Germinal center (tissue), 1 donor: ENCODE measurements around the gene THBD.

ENCODE experiments used
- DNase-seq: peaks from one replicate; pipeline ENCODE4 v3.0.0; 2012; ENCODE audit warnings: mixed read lengths, low spot score

THBD gene, protein sequence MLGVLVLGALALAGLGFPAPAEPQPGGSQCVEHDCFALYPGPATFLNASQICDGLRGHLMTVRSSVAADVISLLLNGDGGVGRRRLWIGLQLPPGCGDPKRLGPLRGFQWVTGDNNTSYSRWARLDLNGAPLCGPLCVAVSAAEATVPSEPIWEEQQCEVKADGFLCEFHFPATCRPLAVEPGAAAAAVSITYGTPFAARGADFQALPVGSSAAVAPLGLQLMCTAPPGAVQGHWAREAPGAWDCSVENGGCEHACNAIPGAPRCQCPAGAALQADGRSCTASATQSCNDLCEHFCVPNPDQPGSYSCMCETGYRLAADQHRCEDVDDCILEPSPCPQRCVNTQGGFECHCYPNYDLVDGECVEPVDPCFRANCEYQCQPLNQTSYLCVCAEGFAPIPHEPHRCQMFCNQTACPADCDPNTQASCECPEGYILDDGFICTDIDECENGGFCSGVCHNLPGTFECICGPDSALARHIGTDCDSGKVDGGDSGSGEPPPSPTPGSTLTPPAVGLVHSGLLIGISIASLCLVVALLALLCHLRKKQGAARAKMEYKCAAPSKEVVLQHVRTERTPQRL

DNA sequence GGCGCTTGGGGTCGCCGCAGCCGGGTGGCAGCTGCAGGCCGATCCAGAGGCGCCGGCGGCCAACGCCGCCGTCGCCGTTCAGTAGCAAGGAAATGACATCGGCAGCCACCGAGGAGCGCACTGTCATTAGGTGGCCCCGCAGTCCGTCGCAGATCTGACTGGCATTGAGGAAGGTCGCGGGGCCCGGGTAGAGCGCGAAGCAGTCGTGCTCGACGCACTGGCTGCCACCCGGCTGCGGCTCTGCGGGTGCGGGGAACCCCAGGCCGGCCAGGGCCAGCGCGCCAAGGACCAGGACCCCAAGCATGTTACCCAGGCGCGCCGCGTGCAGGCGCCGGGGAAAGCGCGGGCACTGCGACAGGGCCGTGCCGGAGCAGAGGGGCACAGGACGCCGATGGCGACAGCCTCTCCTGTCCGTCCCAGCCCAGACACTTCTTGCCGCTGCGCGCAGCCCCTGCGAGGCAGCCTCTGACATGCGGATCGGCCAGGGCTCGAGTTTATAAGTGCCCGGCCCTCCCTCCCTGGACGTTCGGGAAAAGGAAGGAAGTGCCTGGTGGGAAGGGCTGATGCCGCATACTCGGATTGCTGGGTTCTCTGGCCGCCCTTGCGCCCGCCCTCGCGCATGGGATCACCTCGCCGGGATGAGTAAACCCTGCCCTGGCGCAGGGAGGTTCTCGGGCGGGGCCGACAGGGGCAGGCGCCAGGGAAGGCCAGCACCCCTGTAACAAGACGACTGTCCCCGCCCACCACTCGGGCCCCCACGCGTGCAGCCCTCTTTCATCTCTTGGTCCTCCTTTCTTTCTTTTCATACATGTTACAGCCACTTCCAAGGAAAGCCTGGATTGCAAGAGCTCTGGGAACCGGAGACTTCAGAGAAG is at the start of gene THBD:
Gene THBD (minus strand): TSS at position 472 of the 875 bp plus-strand sequence. CDS start 168 bp downstream, at position 304.
- no peak for DNase-seq

DNA sequence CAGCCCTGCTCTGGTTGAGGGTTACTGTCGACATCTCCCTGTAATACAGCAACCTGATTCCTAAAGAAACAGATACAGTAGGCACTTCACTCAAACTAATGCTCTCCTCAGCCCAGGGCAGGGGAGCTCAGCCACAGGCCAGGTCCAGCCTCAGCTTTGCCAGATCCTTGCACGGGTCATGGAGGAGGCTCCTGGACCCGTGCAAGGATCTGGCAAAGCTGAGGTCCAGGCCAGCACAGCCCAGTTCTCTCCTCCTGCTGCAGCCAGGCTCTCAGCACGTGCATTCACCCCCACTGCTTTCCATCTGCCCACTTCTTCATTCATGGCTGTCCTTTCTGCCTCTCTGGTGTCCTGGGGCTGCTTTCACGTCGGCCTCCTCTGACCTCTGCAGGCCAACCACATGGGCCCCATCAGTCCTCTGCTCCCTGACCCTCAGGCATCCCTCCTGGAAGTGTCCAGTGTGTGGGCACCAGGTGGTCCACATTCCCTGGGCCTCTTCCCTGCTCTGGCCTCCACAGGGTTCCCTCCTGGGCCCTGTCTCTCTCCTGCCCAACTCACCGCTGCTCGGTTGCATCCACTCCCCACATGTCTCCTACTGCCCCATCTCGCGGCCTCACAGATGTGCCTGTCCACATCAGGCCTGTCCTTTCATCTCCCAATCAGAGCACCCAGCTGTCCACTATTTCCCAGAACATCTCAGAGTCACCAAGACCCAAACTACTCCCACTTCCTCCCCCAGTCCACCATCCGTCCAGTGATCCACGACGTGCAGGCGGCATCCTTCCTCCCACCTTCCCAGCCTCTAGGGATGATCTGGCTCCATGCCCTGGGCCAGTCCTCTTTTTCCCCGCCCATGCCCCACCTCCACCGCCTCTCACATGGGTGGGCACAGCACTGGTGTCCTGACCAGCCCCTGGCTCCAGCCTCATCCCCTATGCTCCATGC is 48.4 kb upstream of the THBD start:
- no peak for DNase-seq

DNA sequence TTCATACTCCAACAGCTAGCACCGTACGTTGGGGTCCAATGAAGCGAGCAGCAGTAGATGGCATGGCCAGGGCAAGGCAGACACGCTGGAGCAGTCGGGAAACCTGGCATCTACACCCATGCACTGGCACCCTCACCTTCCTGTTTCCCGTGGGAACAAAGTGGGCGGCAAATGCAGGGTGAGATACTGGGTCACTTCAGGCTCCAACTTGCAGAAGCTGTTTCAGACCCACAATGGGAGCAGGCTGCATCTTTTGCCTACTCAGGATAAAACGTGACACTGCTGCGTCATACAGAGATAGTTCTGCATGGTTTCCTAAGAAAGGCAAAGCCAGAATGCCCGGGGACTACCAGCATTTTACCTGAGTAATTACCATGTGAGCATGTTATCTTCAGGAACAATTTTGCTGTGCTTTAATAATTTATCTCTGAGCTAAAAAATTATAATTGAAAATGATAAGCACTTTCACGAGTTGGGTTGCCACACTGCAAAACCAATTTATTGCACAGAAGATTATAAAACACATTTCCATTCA is 47.6 kb upstream of the THBD start:
- DNase-seq: no peak

DNA sequence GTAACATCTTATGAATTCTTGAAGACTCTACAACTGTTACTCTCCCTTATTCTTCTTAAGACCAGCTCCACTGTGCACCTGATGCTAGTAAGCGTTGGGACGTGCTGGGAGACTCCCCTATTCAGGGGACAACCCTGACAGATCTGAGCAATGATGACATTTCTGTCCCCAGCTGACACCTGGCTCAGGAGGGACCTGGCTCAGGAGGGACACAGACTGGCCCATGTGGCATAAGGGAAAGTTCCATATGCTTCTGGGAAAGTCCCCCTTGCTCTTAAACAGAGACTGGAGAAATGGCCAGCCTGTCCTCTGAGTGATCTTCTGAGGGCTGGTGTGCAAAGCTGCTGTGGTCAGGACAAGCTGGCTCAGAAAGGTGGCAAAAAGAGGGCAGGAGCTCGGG is 46.6 kb upstream of the THBD start:
- no peak for DNase-seq

DNA sequence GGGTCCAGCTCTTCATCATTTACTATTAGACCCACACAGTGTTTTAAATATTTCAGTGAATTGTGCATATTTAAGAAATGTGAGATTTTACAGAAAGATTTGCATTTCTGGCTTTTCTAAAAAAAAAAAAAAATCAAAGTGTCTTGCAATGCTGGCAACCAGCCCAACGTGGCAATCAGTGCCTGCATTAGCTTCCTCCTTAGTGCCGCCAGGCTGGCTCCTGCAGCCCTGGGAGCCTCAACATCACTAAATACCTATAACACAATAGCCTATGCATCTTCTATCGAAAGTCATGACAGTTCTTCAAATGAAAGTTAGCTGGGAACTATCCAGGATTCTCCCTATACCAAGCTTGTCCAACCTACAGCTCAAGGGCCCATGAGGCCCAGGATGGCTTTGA is 46.0 kb upstream of the THBD start:
- no peak for DNase-seq

DNA sequence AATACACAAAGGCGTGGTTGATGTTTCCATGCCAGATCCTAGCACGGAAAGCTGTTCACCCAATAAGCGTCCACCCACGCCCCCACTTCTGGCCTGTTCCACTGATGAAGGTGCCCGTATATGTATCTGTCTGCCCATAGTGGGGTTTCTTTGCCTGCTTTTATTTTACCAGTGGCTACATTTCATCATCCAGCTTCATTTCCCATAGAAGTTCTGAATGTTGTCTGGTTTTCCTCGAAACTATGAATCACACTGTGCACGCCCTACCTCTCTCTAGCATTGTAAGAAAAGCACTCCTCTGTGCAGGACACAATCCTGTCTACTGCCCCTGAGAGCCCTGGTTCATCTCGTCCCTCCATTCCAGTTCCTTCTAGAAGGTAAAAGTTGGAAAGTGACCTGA is 45.5 kb upstream of the THBD start:
- DNase-seq: no peak

DNA sequence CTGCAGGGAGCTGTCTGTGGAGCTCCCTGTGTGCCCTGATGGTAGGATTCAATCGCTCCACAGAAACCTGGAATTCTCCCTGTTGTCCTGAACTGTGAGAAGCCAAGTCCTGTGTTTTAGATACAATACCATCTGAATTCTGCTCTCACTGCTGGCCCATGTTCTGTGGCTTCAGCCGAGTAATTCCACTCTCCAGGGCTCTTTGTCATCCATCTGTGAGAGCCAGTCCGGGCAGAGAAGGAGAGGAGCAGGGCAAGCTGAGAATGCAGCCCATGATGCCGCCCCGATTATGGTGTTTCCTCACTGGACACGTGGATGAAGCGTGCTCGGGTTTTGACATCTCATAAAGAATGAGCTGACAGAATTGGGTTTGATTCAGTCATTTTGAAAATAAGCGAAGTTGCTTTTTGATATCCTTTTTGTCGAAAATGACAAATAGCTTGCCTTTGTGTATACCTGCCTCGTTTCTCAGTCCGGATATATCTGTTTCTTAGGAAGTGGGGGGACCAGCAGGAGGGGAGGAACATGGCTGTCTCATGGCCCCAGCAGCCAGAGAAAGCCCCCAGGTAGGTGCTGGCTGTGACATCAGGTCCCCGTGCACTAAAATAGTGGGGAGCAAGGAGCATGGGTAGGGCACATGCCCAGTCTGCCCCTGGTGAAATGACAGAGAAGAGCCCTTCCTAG is 44.9 kb upstream of the THBD start:
- no peak for DNase-seq

DNA sequence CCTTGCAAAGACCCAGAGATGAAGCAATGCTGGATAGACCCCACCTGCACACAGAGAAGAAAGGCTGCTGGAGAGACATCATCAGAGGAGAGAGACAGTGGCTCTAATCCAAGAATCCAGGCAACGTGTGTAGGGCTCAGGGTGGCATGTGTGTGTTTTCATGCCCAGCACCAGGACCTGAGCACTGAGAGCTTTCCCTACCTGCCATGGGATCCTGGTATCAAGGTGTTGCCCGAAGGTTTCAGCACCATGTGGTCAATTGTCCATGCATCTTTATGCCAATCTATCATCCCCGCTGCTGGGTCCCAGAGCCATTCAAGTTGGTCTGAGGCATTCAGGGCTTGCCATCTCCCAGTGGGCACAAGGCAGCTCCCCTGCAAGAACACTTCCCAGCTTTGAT is 44.1 kb upstream of the THBD start:
- no peak for DNase-seq

DNA sequence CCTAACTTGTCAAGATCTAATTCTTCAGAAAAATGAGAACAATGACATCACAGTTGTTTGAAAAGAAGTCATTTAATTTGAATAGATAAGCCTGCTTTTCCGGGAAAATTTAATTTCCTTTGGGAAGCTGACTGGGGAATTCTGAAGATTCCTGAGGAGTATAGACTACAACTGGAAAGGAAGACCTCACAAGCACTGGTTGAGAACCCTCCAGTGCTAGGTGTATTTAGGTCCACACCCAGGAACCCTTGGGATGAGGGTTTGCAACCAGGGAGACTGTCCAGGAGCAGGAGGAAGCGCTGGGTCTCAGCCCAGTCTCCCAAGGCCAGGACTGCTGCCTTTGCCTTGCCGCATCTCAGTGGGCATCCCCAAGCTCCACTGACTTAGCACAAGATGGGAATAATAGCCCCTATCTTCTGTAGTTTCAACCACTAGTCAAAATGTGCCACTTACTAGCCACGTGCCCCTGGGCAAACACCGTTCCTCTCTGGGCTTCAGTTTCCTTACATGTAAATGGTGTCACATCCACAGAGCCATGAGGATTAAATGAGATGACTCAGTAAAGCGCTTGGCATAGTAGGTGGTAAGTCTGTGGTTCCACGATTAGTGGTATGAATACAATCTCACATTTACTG is 43.5 kb upstream of the THBD start:
- no peak for DNase-seq

DNA sequence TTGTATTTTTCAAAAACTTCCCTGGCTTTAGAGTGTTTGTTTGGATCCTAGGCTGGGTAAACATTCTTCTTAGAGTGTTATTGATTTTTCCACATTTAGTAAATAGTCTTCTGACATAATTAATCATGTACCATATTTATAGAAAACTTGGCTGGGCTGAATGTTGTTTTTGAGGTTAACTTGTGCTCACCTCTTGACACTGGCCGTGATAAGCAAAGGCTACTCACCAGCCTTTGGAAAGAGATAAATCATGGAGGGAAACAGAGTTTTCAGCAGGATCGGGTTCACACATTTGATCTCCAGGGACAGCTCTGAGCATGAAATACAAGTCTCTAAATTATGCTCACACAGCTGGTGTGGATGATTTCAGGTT is 42.9 kb upstream of the THBD start:
- DNase-seq: no peak

DNA sequence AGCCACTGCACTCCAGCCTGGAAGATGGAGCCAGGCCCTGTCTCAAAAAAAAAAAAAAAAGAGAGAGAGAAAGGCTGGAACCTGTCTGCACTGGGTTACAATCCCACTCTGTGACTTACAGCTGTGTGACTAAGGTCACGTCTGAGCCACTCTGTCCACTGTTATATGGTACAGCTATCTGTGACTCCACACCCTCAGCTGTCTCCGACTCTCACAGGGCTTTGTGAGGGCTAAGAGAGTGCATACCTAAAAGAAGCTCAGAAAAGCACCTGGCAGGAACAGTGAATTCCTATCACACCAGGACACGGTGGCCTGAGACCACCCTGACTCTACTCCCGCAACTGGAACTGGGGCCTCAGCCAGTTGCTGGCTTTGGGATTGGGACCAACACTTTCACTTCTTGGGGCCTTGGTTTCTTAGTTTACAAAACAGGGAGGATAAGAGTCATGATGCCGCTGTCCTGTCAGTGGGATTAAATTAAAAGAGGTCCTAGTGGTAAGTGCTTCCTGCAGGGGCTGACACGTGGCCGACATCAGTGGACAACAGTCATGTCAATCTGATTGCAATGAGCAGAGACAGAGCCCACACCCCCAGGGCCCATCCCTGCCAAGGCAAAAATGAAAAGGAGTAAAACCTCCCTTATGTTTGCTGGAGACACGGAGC is 42.4 kb upstream of the THBD start:
- no peak for DNase-seq

DNA sequence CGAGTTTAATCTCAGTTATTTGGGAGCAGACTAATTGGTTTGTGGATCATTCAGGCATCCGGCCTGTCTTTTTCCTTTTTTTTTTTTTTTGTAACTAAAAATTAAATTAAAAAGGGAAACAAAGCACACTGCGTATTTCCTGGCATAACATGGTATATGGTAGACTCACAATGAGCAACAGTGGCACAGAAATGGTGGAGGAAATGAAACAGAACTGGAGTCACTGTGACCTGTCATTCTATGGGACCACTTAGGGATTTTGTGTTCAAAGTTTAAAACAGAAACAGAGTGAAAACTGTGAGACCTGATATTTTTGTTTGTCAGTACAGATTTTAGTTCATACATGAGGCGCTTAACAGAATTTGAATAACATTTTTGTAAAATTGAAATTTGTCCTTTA is 41.4 kb upstream of the THBD start:
- DNase-seq: no peak

DNA sequence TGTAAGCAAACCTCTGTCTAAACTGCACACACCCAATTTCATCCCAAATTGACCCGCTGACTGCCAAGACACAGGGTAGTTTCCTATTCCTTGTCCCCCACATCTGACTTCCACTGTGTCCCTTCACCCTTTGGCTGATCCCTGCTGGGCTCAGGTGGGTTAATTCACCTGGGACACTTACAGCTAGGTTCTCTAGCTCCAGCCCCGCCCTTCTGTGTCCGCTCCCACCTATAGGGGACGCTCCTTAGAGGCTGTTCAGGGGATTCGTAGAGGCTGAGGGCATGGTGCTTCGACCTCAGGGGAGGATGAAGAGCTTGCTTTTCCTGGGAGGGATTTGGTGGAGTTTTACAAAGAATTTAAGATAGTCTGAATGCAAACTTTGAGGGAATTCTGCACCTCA is 40.7 kb upstream of the THBD start:
- DNase-seq: no peak

DNA sequence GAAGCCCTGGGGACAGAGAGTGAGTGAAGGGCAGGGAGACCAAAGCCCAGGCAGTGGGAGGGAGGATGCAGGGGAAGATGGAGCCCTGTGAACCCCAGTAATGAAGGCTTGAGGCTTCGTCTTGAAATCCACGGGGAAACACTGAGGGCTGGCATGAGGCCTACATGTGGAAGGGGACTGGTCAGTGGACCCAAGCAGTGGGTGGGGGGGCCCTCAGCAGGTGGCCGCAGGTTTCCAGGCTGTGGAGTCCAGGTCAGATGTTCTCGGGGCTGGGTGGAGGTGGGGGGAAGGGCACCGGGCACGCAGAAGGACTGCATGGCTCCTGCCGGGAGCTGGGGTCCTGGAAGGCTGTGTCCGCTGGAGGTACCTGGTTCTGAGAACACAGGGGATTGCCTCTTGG is 39.4 kb upstream of the THBD start:
- no peak for DNase-seq

DNA sequence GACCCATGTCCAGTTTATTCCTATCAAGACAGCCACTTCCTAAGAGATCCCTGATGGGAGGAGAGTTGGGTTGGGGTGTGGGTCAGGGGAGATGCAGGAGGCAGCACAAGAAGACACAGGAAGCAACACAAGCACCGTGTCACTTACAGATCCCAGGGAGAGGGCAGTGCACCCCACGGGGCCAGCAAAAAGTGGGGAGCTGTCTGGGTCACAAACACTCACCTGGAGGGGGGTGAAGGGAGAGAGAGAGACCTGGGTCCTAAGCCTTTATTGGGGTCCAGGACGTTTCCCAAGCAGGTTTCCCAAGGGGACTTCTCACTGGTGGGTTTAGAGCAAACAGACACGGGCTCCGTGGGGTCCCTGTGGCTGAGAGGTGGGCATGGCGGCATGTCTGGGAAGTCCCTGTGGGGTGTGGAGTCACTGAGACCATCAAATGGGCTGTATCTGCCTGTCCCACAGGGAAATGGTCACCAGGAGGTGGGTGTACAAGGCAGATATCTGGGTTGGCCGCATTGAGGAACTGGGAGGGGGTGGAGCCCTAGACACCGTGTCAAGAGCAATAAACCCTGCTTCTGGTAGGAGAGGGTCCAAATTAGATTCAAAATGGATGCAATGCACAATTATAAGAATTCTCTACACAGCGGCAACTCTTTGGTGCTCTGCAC is 38.2 kb upstream of the THBD start:
- no peak for DNase-seq

DNA sequence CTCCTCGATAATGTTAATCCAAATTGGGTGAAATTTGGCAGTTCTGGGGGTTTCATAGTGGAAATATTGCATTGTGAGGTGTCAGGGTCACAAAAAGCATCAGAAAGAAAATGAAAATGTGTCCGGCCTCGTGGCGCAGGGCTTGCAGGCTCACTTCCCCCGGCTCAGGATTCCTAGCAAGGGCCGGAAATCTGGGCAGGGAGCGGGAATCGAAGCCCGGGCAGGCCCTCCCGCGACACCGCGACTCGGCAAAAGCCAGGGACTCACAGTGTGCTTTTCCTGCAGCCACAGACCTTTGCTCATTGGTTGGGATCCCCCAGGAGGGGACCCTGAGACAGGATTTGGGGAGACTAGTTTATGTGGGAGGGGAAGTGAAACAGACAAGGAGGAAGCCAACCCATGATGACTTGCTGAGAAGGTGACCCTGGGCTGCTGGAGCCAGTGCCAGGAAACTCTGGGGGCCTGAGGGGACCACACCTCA is 37.5 kb upstream of the THBD start:
- no peak for DNase-seq

DNA sequence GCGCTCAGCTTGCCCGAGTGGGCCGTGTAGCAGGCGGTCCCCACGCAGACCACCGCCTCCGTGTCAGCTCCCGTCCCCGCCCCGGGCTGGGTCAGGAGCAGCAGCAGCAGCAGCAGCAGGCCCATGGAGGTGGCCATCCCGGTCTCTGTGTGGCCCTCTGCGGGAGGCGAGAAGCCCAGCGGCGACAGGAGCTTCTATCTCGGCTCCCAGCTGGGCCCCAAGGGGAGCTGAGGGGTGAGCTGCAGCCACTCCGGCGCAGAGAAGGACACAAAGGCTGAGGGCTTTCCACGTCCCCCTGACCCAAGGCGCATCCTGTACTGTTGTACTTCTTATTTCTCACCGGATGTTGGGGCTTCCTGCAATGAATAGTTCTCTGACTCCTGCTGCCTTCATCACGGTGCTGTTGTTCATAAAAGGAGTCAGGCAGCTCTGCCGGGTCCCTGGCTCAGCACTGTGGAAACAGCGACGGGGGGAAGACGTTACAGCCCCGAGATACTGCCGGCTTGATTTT is 36.6 kb upstream of the THBD start, which contains the start of gene CD93:
Gene CD93 (minus strand): TSS at position 269 of the 511 bp plus-strand sequence. CDS start 132 bp downstream, at position 137.
- no peak for DNase-seq

DNA sequence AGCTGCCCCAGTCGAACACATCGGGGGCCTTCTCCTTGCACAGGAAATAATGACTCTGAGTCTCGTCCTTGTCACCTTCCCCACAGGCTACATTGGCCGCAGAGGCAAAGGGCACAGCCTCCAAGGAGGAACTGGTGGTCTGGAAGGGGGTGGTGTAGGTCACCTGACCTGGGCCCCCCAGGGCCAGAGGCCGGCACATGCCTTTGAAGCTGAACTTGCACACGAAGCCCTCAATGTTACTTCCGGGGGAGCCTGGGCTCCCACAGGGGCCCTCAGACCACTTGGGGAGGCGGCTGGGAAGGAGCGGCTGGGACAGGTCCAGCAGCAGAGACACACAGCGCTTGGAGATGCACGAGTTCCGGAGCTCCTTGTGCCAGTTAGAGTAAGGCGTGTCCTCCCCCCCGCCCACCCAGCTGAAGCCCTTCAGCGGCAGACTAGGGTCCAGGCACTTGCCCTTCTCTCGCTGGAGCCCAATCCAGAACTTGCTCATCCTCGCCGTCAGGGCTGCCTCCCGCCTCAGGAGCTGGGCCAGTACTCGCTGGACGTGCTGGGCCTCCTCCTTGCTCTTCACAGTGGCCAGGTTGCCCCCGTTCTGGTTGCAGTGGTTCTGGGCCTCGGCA is 36.1 kb upstream of the THBD start:
- DNase-seq: no peak
